Renal pelvis (tissue), 4 donors: ENCODE results near the gene EDN3. TPM values are rescaled to one million over a fixed set of nuclear protein-coding genes. Genes with fewer than 3 reads are reported as not detected.

Source experiments
- DNase-seq: peaks from one replicate; pipeline ENCODE4 v3.0.0-alpha.2; 2013
- polyA plus RNA-seq, 3 donors: library from polyadenylated mRNA; unstranded; fragments of 120-200 nt; gene quantifications; one replicate each; pipeline ENCODE4 v1.2.1, GENCODE V29; 2013; ENCODE audit not compliant: insufficient read length in 3 of 3

Gene EDN3
- polyA plus RNA-seq, 3 donors, result 5.0 to 6.1 (median 5.1) TPM

GRCh38 chr20:59360934-59361333, 60.5 kb downstream of the EDN3 start:
- DNase-seq, result no peak

DNA sequence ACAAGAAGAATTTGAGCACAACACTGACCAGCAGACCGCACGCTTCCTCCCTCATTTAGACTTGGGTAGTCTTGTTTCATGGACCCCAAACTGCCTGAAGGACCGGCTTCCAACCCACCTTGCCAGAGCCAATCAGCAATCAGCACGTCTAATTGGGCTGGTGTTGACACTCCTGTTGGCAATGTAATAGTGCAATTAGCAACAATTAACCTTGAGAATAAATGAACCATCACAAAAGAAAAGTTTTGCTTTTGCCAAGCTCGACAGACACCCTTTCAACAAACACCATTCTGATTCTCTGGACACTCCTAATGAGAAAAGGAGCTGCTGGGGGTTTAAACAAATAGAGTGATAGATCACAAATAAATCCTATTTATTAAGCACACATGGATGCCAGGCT, 61.0 kb downstream of the EDN3 start:
- DNase-seq, result no peak

DNA sequence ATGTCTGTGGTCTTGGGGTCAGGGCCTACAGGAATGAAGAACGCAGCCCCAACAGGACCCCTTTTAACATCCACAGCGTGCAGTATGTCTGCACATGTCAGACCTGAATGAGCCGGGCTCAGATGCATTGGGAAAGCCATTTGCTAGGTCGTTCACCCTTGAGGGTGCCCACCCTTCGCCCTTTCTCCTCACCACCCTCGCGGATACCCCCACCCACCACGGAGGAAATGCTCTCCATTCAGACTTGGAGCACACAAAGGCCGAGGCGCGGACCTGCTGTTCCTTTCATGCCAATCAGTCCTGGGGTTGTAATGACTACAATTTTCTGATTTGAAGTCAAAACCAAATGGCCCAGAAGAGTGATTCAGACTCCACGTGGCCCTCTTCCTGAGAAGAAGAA, 62.7 kb downstream of the EDN3 start:
- no peak for DNase-seq

GRCh38 chr20:59364611-59365010, 64.2 kb downstream of the EDN3 start:
- no peak for DNase-seq

DNA sequence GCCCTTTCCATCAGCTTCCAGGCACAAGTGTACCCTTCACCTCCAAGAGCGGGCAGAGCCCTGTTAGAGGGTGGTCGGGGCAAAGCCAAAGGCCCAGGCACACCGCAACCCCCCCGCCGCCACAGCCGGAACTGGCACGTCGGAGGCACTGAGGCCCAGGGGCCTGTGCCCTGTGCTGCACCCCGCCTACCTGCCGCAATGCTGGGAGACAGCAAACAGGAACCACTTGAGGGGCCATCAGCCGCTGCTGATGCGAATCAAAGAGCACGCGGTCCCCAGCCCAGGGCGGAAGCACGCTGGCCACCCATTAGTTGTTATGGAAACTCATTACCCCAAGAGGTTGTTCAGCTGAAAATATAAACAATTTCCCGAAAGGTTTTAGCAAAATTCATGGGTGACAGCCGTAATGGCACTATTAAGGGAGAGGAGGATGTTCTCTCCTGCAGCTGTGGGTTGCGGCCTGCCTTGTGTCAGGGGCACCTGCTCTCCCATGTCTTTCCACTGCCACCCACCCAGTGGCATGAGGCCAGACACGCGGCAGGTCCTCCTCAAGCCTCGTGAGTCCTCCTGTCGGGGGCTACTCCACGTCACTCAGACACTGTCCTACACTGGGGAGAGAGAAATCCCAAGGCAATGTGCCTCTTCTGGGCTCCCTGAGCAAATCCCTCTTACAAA, 65.3 kb downstream of the EDN3 start:
- DNase-seq, result no peak

DNA sequence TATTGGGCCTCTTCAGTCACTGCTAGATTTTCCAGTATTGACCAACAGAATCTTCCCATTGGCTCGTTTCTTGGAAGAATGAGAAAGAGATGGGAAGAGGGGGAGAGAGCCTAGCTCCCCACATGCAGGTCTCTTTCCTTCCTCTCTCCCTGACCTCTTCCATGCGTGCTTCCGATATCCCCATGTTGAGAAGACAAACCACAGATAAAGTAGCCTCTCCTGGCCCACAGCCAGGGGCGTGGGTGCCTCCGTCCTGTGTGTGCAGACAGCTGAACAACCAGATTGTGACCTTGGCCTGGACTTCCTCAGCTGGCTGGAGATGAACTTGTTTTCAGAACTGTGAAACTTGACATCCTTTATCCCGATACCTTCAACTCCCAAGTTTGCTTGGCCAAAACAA, 71.0 kb downstream of the EDN3 start:
- no peak for DNase-seq

GRCh38 chr20:59374261-59374660, 73.8 kb downstream of the EDN3 start:
- DNase-seq, result no peak

GRCh38 chr20:59375541-59375940, 75.1 kb downstream of the EDN3 start:
- DNase-seq, result no peak

Other genes with a start within 250 kb of the EDN3 start
- under 1 TPM; 0.09 TPM for gene ZNF831, start 136.8 kb upstream of the EDN3 start, polyA plus RNA-seq